GM18909 (cell line): ENCODE measurements around the gene ALG1L2.
"Not testable (repeated sequence)": the region's sequence is repeated elsewhere in the genome, so short reads cannot be mapped to it uniquely, and the experiment has no call there.

Experiments
- ATAC-seq: cut with Tn5 transposase; IDR thresholded peaks from one replicate; pipeline ENCODE4 v1.9.1; 2021; ENCODE audit warnings: mild to moderate bottlenecking; ENCODE audit not compliant: unreplicated experiment, poor library complexity

The ALG1L2 gene

DNA sequence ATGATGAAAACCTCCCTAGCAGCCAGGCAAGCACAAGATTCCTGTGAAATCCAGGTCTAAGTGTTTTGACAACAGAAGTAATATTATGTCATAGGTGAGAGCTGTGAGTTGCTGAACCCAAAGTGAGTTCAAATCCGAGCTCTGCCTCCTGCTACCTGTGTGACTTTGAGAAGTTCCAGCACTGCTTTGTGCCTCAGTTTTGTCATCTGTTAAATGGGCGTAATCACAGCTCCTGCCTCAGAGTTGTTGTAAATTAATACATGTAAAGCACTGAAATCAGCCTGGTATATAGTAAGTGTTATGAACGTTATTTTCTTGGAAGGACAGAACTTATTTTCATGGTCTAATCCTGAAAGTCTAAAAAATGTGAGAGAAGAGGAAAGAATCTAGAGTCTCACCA is 38.7 kb downstream of the ALG1L2 start:
- not testable (repeated sequence) for ATAC-seq

DNA sequence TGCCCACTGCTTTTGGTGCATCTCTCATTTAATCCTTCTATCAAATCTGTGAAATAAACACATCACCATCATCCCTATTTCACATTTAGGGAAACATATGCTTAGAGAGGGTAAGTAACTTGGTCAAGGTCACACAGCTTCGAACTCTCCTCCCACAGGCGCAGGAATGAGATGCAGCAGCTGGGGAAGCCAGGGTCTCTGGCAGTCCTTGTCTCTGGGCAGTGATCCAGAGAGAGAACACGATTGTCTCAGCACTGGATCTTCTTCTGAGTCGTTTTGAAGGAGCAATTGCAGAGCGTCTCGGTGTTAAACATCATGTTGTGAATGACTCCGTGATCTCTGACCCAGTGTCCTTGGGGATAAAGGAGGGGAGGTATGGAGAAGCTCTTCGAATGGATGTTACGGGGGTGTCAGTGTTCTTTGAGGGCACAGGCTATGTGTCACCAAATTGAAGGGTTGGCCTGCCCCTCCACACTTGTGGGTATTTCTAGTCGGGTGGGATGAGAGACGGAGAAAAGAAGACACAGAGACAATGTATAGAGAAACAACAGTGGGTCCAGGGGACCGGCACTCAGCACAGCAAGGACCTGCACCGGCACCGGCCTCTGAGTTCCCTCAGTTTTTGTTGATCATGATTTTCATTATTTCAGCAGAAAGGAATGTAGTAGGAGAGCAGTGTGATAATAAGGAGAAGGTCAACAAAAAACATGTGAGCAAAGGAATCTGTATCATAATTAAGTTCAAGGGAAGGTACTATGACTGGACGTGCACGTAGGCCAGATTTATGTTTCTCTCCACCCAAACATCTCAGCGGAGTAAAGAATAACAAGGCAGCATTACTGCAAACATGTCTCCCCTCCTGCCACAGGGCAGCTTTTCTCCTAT is 41.5 kb downstream of the ALG1L2 start:
- ATAC-seq, result not testable (repeated sequence)

- not testable (repeated sequence) for ATAC-seq
These were observed 43.8 kb downstream of the ALG1L2 start for GRCh38 chr3:130125406-130125805.

GRCh38 chr3:130136337-130136736 is 54.7 kb downstream of the ALG1L2 start:
- not testable (repeated sequence) for ATAC-seq

GRCh38 chr3:130137685-130138084 is 56.1 kb downstream of the ALG1L2 start:
- ATAC-seq, result not testable (repeated sequence)

GRCh38 chr3:130138992-130139391 is 57.4 kb downstream of the ALG1L2 start:
- not testable (repeated sequence) for ATAC-seq

DNA sequence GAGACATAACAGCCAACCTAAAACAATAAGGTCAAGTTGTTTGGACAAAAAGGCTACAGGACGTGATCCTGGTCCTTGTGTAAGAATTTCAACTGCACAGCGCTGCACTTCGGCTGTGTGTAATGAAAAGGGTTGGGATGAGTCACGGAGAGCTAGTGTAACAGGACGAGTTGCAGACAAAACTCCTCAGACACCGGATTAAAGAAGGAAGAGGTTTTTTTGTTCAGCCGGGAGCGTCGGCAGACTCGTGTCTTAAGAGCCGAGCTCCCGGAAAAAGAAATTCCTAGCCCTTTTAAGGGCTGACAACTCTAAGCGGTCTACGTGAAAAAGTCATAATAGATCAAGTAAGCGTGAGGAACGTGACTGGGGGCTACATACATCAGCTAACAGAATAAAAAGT is 59.1 kb downstream of the ALG1L2 start:
- ATAC-seq, result not testable (repeated sequence)

DNA sequence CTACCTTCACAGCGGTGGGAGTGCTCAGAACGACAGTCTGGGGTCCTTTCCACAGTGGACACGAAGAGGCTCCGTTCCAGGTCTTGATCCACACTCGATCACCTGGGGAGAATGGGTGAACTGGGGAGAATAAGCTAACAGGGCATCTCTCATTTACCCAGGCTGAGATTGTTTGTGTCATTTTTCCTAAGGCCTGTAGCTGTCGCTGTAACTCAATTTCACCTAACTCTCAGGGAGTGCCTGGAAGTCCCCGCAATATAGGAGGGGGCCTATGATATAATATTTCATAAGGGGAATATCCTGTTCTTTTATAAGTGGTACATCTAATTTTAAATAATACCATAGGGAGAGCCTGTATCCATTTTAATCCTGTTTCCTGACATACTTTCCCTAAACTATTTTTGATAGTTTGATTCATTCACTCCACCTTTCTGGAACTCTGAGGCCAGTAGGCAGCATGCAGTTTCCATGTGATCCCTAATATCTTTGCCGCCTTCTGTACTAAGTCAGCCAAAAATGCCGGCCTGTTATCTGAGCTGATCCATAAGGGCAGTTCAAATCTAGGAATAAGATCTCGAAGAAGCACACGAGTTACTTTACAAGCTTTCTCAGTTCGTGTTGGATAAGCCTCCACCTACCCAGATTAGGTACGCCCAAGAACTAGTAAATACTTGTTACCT is 62.2 kb downstream of the ALG1L2 start:
- not testable (repeated sequence) for ATAC-seq

DNA sequence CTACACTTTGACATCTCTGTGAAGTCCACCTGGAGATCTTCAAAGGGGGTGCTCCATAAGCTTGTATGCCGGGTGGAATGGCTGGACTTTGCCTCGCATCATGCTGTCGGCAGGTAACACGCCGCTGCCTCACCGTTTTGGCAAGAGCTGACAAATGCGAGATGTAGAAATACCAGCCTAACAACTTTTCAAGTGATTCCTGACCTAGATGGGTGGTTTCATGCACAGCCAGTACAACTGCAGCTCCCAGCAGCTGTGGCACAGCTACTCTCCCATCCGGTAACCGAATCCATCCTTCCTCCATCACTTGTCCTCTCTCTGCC is 62.7 kb downstream of the ALG1L2 start:
- not testable (repeated sequence) for ATAC-seq

- not testable (repeated sequence) for ATAC-seq
These were observed 63.8 kb downstream of the ALG1L2 start for GRCh38 chr3:130145456-130145855.

DNA sequence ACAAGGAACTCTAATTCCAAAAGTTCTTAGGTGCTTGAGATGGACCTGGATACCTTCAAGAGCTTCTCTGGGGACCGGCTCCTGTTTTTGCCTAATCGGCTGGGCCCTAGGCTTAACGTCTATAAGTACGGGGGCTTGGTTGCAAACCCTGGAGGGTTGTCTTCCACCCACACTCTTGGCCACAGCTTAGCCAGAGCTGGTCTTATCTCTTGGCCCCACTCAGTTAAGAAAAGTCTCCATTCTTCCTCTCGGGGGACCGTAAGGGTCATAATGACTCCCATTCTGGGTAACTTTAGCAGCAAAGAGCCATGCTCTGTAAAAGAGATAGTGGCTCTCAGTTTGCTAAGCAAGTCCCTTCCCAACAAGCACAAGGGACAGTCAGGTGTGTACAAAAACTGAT is 64.8 kb downstream of the ALG1L2 start:
- not testable (repeated sequence) for ATAC-seq
